HS-27A (cell line): Measurements from ENCODE around the gene JARID2.

ENCODE experiments used
- DNase-seq: peaks from one replicate; pipeline ENCODE4 v3.0.0-alpha.2; 2012; ENCODE audit warnings: low read depth, missing footprints

Gene JARID2

DNA sequence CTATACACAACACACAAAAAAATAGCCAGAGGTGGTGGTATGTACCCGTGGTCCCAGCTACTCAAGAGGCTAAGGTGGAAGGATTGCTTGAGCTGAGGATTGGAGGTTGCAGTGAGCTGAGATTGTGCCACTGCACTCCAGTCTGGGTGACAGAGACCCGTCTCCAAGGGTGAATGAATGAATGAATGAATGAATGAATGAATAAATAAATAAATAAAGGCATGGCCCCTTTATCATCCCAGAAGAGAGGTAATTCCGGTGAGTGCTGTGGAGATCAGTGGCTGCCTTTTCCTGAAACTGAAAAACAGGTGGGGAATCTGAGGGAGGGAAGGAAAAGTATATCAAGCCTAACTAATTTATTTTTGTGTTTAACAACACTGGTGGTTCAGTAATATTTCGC lies 90.0 kb downstream of the JARID2 start:
- no peak for DNase-seq

- no peak for DNase-seq
Measured at GRCh38 chr6:15336900-15337560, 91.2 kb downstream of the JARID2 start.

DNA sequence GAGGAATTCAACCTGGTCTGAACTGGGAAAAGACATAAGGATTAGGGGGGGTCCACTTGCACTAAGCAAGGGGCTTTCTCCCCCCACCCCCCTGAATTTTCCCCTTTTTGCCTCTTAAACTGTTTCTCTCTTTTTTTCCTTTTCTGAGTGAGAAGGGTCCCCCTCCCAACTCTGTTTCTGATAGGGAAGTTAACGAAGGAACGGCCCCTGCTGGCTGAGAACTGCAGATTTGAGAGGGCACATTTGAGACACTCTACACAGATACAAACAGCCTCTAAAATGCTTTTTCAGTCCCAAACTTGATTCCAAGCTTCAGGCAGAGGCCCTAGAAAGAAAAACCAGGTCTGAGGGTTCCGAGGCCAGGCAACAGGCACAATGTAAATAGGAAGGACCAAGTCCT lies 91.7 kb downstream of the JARID2 start:
- no peak for DNase-seq

DNA sequence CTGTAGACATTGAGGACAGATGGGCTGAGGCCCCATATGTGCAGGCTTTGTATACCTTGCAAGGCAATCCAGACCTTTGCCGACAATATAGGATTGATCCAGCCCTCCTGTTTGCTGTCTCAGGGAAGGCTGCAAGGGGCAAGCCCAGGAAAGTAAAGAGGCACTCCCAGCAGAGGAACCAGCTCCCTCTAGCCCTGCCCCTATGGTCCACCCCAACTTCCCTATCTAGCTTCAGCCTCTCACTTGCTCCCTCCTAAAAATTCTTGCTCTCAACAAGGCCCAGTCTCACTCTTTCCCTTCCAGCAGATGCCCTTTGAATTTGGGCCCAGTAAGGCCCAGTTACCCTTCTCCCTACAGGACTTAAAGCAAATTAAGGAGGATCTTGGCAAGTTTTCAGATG lies 92.6 kb downstream of the JARID2 start:
- no peak for DNase-seq

DNA sequence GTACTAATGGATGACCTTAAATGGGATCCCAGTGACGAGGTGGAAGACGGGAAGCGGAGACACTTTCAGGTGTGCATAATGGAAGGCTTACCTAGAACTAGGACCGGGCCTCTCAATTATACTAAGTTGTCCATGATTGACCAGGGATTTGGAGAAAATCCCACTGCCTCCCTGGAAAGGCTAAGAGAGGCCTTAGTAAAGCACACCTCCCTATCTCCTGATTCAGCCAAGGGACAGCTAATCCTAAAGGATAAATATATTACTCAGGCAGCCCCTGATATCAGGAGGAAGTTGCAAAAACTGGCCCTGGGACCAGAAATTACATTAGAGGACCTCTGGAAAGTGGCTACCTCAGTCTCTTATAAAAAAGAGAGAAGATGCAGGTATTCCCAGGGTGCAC lies 93.2 kb downstream of the JARID2 start:
- no peak for DNase-seq

DNA sequence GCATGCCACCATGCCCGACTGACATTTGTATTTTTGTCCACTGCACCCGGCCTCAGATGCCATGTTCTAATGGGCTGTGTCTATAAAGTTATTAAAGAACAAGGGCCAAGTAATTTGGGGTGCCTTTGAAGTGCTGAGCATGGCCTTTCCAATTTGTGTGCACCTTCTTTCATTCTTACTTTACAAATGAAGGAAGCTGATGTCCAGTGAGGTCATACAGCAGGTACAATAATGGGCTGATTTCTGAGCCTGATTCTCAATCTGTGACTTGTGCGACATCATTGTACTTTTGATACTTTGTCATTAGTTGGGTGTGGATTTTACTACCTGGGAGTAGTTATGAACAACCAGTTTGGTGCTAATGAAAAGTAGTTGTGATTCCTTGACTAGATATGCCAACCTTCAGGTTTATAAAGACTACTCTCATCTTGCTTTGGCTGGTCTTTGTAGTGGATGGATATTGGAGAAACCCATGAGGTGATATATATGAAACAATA lies 94.3 kb downstream of the JARID2 start:
- no peak for DNase-seq

DNA sequence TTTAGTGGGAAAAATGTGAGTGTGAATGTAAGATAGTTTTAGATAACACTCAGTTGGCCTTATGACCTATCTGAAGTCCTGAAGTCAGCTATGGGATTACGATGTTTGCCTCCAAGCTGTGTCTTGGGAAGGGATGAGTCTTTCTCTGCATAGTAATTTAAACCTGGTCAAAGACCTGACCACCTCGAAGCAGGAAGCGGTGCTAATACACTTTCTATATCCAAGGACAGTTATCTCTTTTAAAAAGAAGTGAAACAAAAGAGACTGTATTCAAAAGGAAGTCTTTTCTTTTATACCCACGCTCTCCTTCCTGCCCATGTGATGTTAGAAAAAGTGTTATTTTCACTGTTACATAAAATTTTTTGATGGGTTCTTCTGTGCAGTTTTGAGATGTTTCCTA lies 94.9 kb downstream of the JARID2 start:
- DNase-seq: no peak

DNA sequence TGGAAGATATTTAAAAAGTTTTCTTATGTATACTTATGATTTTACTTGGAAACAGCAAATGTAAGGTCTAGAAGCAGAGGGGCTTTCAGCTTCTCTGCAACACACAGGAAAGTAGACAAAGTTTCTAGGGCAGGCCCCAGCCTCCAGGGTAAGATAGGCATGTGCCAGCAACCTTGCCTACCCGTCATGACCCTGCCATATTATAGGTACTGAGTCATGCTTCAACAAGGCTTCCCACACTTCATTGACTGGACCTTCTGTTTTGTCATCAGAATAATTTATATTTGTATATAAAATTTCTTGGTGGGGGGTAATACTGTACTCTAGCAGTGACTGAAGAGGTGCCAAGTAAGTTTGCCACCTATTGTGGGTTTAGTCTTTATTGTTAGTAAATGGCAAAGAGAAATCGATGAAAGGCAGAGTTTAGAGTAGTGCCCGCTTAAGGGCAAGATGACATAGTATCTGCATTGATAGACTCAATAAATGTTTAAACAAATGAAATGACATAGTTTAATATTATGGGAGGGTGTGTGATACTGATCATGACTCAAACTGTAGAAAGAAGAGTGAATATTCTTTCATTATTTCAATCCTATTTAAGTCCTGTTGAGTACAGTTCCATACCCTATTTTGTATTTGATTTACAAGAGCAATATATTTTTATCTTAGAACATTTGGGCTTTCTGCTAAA lies 95.6 kb downstream of the JARID2 start:
- DNase-seq: no peak

DNA sequence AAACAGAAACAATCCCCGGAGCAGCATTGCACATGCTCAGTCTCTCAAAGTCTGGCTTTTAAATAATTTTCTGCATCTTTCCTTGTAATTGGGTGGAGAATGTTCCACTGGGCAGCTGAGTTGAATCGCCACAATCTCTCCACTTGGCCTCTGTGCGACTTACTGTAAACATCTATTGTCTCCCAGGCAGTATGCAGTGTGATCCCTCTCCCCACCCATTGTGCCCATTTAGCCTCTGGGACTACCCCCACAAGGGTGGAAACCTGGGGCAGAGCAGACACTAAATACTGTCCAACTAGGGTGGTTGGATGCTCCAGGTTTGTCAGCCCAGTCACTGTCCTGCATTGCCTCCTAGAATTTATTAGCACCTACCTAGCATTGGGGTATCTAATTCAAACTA lies 96.2 kb downstream of the JARID2 start:
- no peak for DNase-seq

DNA sequence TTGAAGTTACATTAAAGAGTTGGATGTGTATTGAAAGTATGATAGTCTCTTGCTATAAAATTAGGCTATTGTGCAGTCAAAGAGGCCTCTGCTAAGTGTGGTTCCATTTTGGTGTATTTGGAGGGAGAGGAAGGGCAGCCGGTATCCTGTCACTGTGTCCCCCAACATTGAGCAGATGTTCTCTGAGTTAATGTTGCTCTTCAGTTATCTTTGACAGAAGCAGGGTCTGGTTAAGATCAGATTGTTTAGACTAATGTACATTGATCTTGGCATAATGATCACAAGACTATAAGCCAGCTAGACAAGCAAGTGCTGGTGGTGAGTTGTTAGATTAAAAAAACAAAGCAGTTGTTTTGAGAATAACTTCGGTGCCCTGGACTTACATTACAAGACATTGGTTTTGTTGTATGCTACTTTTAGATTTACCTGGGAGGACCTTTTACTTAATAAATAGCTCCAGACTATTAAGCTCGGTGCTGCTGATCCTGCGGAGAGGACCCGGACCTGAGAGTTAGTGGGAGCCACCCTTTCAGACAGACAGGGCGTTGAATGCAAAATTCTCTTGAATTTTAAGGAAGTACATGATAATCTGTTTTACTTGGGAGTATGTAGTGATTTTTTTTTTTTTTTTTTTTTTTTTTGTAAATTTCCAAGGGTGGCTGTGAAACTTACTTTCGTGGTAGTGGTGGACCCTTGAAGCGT lies 97.8 kb downstream of the JARID2 start:
- DNase-seq: no peak

DNA sequence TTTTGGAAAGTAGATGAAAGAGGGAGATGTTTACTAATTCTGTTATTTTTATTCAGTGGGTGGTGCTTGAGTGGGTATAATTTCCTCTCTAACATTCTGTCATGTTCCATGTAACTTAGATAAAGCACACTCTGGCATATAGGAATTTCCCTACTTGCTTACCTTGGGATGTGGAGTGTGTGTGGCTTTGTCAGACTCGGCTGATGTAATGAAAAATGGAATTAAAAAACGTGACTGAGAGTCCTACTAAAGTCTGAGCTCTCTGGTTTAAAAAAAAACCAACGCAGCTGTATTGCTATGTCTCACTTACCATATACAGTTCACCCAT lies 98.3 kb downstream of the JARID2 start:
- no peak for DNase-seq

DNA sequence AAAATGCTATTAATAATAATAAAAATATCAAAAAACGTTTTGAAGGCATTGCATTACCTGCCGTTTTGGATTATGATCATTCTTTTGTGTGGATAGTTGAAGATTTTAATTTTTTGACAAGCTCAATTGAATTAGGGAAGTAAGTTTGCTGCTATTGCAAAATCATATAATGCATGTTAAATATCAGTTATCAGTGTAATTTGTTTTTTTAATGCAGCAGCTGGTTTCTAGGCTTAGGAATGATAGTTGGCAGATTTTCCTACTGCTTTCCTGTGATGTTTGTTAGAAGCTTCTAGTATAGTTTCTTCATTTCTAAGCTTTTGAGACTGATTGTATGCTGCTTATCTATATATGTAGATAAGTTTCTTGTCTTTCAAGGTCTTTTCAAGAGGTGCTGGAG lies 99.0 kb downstream of the JARID2 start:
- no peak for DNase-seq

GRCh38 chr6:15346315-15346714 lies 100.4 kb downstream of the JARID2 start:
- no peak for DNase-seq

GRCh38 chr6:15348528-15348927 lies 102.7 kb downstream of the JARID2 start:
- DNase-seq: no peak

DNA sequence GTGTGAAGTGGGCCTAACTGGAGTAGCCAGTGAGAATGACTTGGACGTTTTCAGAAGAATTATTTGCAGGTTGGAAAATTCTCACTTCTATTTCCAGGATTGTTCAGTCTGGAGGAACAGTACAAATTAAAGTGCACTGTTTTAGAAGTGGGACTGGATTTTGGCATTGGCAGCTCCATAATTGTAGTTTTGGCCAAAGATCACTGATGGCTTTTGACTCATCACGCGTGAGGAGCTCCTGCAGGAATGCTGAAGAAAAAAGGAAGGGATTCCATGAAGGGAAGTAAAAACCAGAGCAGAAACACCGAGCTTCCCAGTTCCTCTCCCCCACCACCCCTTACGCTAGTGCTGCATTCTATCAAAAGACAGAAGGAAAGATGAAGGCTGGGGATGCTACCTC lies 103.5 kb downstream of the JARID2 start:
- no peak for DNase-seq

DNA sequence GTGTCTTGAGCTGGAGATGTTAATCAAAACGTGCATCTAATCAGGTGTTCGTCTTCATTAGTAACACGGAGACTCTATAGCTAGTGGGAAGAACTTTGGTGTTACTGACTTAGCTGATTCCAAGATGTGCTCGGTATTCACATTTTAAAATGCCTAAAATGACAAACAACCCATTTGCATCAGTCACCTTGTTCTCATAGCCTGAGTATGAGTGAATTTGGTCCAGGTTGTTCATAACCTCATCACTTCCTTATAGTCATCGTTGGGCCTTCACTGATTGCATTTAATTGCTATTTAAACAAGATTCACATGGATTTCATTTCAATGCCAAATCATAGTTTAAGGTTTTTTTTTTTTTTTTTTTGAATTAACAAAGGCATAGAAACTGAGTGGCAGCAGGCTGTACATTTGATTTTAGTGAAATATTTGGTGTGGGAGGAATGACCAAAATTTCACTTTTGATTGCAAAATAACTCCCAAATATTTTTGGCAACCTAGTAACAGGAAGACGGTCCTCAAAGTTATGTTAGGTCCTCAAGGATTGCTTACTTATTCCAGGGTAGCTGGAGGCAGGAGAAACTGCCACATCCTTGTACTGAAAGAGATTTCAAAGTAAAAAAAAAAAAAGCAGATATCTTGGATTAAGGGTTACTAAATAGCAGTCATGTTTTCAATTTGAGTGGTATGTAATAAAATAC lies 104.7 kb downstream of the JARID2 start:
- DNase-seq: no peak

GRCh38 chr6:15351631-15352030 lies 105.8 kb downstream of the JARID2 start:
- peak; percentile 43 for DNase-seq

GRCh38 chr6:15352220-15352619 lies 106.4 kb downstream of the JARID2 start:
- no peak for DNase-seq

DNA sequence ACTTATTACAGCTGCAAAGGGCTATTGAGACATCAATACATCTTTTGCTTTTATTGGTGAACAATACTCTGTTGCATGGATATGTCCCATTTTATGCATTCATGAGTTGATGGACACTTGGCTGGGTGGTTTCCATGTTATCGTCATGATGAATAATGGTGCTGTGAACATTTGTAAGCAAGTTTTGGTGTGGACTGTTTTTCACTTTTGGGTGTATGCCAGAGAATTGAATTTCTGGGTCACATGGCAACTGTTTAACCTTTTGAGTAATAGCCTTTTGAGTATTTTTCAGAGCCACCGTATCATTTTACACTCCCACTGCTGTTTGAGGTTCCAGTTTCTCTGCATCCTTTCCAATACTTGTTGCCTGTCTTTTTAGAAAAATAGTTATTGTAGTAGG lies 107.0 kb downstream of the JARID2 start:
- DNase-seq: no peak

GRCh38 chr6:15355683-15356099 lies 109.8 kb downstream of the JARID2 start:
- DNase-seq: no peak

- no peak for DNase-seq
Measured at GRCh38 chr6:15356179-15356578, 110.3 kb downstream of the JARID2 start.

GRCh38 chr6:15356937-15357336 lies 111.1 kb downstream of the JARID2 start:
- no peak for DNase-seq

DNA sequence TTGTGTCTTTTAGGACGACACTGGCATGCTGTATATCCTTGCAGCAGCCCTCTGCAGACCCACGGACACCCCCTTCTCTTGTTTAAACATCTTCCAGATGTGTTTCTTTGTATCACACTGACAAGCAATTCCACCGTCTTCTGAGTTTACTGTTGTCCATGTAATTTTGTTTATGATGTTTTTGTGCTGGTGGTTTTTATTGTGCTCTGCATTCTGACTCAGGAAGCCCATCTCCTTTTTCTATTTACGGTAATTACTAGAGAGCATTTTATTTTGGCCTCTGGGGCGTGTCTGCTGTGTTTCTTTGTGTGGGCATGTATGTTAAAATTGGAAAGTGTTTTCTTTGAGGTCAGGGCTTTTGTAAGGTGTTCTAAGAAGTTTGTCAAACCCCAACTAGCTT lies 111.9 kb downstream of the JARID2 start:
- no peak for DNase-seq
